ENCODE measurements around the gene MAD2L1.
"Not testable (repeated sequence)": the region's sequence is repeated elsewhere in the genome, so short reads cannot be mapped to it uniquely, and the experiment has no call there.

Gene MAD2L1

GRCh38 chr4:120071192-120071795 is 4.6 kb upstream of the MAD2L1 start:
- Mint-ChIP-seq H3K9me3 (no peaks in the 10 kb centered on the region), H3K36me3 (ENCODE audit: low read depth) (no peaks in the 10 kb centered on the region), H3K4me3 (no peak overlapping the region), H3K27me3 (no peaks in the 10 kb centered on the region), H3K27ac (no peak overlapping the region), H3K4me1 (ENCODE audit: low read depth) (peaks cover 32% of the 10 kb centered on the region)

DNA sequence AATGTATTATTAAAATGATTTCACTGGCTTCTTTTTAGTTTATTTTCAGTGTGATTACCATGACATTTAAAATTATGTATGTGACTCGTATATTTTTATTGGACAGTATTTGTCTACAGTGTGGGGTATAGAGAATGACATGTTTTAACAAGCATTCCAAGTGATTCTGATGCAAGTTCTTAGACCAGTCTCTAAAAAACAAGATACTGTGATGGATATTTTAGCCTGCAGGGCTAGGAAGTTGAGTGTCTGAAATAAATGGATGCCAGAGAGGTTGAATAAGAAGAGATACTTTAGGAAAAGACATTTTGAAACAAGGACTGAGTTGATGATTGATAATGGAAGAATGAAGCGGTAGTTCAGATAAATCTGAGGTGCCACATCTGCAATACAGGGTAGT is 3.5 kb upstream of the MAD2L1 start:
- Mint-ChIP-seq H3K27ac (no peak overlapping the region), H3K4me3 (no peak overlapping the region), H3K36me3 (ENCODE audit: low read depth) (peaks cover 4% of the 10 kb centered on the region), H3K4me1 (ENCODE audit: low read depth) (peaks cover 35% of the 10 kb centered on the region), H3K9me3 (no peaks in the 10 kb centered on the region), H3K27me3 (no peaks in the 10 kb centered on the region)

DNA sequence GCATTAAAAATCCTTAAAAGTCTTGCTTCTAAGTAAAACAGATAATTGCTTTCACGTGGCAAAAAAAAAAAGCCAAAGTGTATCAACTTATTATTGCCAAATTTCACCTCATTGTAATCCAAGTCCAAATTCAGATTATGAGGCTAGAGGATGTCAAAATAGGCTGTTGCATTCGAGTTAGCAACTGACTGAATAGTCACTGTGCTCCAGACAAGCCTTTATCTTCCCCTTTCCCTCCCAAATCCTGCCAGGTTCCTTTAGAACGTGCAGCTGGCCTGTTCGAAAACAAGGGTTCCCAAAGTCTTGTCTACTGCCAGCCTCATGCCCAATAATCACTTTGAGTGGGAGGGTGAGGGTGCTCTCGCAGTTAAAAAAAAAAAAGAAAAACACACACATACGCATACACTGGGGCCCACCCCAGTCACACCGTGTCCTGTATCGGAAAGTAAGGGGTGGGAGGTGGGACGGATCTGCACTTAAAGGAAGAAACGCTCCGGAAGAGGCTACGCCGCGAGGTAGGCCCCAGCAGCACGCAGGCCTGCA is 603 bp downstream of the MAD2L1 start:
- H3K27me3 Mint-ChIP-seq: no peaks in the 10 kb centered on the region
- H3K4me1 Mint-ChIP-seq (ENCODE audit: low read depth): peaks cover 67% of the 10 kb centered on the region
- H3K9me3 Mint-ChIP-seq: no peaks in the 10 kb centered on the region
- H3K36me3 Mint-ChIP-seq (ENCODE audit: low read depth): peaks cover 39% of the 10 kb centered on the region
- H3K4me3 Mint-ChIP-seq: peak overlapping the region; percentile 90
- H3K27ac Mint-ChIP-seq: peak overlapping the region; percentile 96

GRCh38 chr4:120064887-120065286 is 1.8 kb downstream of the MAD2L1 start:
- H3K4me3 Mint-ChIP-seq: peak overlapping the region; percentile 90
- H3K4me1 Mint-ChIP-seq (ENCODE audit: low read depth): peaks cover 61% of the 10 kb centered on the region
- no peaks in the 10 kb centered on the region for H3K9me3 Mint-ChIP-seq
- H3K27me3 Mint-ChIP-seq: no peaks in the 10 kb centered on the region
- H3K36me3 Mint-ChIP-seq (ENCODE audit: low read depth): peaks cover 48% of the 10 kb centered on the region
- H3K27ac Mint-ChIP-seq: peak overlapping the region; percentile 19

GRCh38 chr4:120063711-120064110 is 2.9 kb downstream of the MAD2L1 start:
- H3K9me3 Mint-ChIP-seq, H3K27ac Mint-ChIP-seq, H3K27me3 Mint-ChIP-seq: not testable (repeated sequence)
- H3K4me1 Mint-ChIP-seq (ENCODE audit: low read depth): peaks cover 49% of the 10 kb centered on the region
- H3K36me3 Mint-ChIP-seq (ENCODE audit: low read depth): peaks cover 60% of the 10 kb centered on the region
- H3K4me3 Mint-ChIP-seq: peak overlapping the region; percentile 11

DNA sequence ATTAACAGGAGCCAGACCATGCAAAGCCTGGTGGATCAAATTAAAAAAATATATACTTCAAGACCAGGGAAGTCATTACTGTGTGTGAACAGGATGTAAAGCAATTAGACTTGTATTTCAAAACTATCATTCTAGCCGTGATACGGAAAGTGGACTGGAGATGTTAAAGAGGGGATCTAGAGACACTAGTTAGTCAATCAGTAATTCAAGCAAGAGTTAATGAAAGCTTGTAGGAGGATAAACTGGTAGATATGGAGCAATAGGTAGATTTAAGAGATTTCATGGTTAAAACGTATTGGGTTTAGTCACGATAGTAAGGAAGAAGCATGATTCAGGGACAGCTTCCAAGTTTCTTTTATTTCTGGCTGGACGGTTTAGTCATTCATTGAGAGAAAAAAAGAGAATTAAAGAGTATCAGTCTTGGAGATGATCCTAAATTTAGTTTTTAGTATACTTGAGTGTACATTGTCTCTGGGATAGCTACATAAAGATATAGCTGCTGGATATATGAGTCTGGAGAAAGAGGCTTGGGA is 3.9 kb downstream of the MAD2L1 start:
- Mint-ChIP-seq H3K27ac (peak overlapping the region; percentile 22), H3K4me3 (peak overlapping the region; percentile 24)

DNA sequence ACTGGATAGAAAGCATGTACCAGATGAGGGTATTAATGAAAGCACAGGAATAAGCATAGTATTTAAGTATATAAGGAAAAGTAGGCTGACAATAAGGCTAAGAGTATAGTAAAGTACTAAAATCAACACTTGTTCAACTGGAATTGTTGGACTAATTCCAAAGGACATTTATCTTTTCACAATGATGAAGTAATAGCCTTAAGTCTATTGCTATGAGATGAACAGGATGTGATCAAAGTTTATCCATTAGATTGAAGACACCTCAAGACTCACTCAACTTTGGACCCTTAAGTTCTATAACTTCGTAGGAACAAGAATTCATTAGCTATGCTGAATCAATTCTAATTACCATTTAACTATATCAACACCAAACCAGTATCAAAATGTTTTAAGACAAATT is 7.6 kb downstream of the MAD2L1 start:
- peaks cover 21% of the 10 kb centered on the region for H3K4me1 Mint-ChIP-seq (ENCODE audit: low read depth)
- H3K27me3 Mint-ChIP-seq: no peaks in the 10 kb centered on the region
- no peaks in the 10 kb centered on the region for H3K9me3 Mint-ChIP-seq
- no peak overlapping the region for H3K4me3 Mint-ChIP-seq
- H3K36me3 Mint-ChIP-seq (ENCODE audit: low read depth): peaks cover 73% of the 10 kb centered on the region
- H3K27ac Mint-ChIP-seq: no peak overlapping the region

More for the DNA sequence above, 3.9 kb downstream of the MAD2L1 start:
- Mint-ChIP-seq H3K4me1 (ENCODE audit: low read depth) (peaks cover 40% of the 10 kb centered on the region), H3K9me3 (no peaks in the 10 kb centered on the region), H3K27me3 (no peaks in the 10 kb centered on the region), H3K36me3 (ENCODE audit: low read depth) (peaks cover 64% of the 10 kb centered on the region)

DNA sequence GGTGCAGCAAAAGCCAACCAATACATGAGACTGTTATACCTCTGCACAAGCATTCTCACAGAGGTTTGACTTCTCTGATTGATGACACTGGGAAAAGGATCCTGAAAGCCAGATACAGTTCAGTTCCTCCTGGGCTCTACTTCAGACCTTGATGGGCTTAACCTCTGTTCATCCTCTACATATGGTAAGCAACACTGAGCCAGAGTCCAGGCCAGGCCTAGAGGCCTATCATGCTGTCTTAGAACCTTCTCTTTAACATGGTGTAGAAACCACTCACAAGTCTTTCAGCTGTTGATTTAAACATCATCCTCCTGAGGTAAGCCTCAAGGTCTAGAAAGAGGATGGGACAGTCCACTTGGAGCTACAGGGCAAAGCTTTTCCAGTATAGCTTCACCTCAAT is 9.2 kb downstream of the MAD2L1 start:
- H3K36me3 Mint-ChIP-seq (ENCODE audit: low read depth): peaks cover 57% of the 10 kb centered on the region
- H3K4me3 Mint-ChIP-seq: no peak overlapping the region
- H3K4me1 Mint-ChIP-seq (ENCODE audit: low read depth): peaks cover 6% of the 10 kb centered on the region
- H3K9me3 Mint-ChIP-seq: no peaks in the 10 kb centered on the region
- no peaks in the 10 kb centered on the region for H3K27me3 Mint-ChIP-seq
- H3K27ac Mint-ChIP-seq: no peak overlapping the region

GRCh38 chr4:120056246-120056645 is 10.4 kb downstream of the MAD2L1 start:
- no peak overlapping the region for H3K4me3 Mint-ChIP-seq

DNA sequence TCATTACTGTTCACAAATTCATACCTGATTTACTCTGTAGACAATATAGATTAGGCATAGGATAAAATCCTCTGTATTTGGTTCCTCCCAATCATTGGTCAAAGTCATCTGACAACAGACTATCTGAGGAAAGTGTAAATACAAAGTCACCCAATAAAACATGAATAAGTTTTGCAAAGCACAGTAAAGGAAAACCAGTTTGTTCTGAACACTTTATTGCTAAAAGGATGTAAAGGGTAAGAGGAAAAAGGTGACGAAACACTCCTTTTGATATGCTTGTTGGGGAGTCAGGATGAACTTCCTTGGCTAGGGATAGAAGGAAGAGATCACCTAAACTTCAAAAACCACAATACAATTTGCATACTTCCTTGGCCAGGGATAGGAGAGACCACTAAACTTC is 10.9 kb downstream of the MAD2L1 start:
- Mint-ChIP-seq H3K27me3 (no peaks in the 10 kb centered on the region), H3K9me3 (no peaks in the 10 kb centered on the region), H3K4me3 (no peak overlapping the region), H3K27ac (no peak overlapping the region), H3K4me1 (ENCODE audit: low read depth) (no peaks in the 10 kb centered on the region), H3K36me3 (ENCODE audit: low read depth) (peaks cover 47% of the 10 kb centered on the region)

More at GRCh38 chr4:120056246-120056645, 10.4 kb downstream of the MAD2L1 start:
- no peaks in the 10 kb centered on the region for H3K4me1 Mint-ChIP-seq (ENCODE audit: low read depth)
- H3K27me3 Mint-ChIP-seq: no peaks in the 10 kb centered on the region
- H3K27ac Mint-ChIP-seq: no peak overlapping the region
- H3K9me3 Mint-ChIP-seq: no peaks in the 10 kb centered on the region
- peaks cover 50% of the 10 kb centered on the region for H3K36me3 Mint-ChIP-seq (ENCODE audit: low read depth)

DNA sequence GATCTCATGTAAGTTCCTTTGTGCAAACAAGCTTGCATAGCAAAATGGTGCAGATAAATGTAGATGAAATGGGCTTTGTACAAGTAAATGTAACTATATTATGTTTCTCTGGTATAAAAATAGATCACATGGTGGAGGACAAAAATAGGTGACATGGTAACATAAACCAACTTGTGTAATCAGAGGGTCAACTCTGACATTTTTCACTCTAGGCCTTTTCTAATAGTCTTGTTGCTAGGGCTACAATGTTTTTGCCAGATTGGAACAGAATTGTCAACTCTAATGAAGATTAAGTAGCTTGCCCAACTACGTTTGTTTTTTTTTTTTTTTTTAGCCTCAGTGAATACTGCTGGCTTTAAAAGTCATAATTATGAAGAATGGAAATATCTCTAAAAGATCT is 11.5 kb downstream of the MAD2L1 start:
- no peaks in the 10 kb centered on the region for H3K9me3 Mint-ChIP-seq
- H3K4me3 Mint-ChIP-seq: no peak overlapping the region
- no peak overlapping the region for H3K27ac Mint-ChIP-seq
- H3K4me1 Mint-ChIP-seq (ENCODE audit: low read depth): no peaks in the 10 kb centered on the region
- H3K27me3 Mint-ChIP-seq: no peaks in the 10 kb centered on the region
- H3K36me3 Mint-ChIP-seq (ENCODE audit: low read depth): peaks cover 43% of the 10 kb centered on the region

GRCh38 chr4:120053911-120054310 is 12.7 kb downstream of the MAD2L1 start:
- no peaks in the 10 kb centered on the region for H3K27me3 Mint-ChIP-seq
- peaks cover 5% of the 10 kb centered on the region for H3K4me1 Mint-ChIP-seq (ENCODE audit: low read depth)
- H3K36me3 Mint-ChIP-seq (ENCODE audit: low read depth): peaks cover 30% of the 10 kb centered on the region
- no peaks in the 10 kb centered on the region for H3K9me3 Mint-ChIP-seq
- no peak overlapping the region for H3K4me3 Mint-ChIP-seq
- H3K27ac Mint-ChIP-seq: no peak overlapping the region

- H3K9me3 Mint-ChIP-seq: no peaks in the 10 kb centered on the region
- H3K27ac Mint-ChIP-seq: no peak overlapping the region
- no peak overlapping the region for H3K4me3 Mint-ChIP-seq
- peaks cover 5% of the 10 kb centered on the region for H3K4me1 Mint-ChIP-seq (ENCODE audit: low read depth)
- peaks cover 24% of the 10 kb centered on the region for H3K36me3 Mint-ChIP-seq (ENCODE audit: low read depth)
- no peaks in the 10 kb centered on the region for H3K27me3 Mint-ChIP-seq
These were observed 13.8 kb downstream of the MAD2L1 start for GRCh38 chr4:120052856-120053255.

DNA sequence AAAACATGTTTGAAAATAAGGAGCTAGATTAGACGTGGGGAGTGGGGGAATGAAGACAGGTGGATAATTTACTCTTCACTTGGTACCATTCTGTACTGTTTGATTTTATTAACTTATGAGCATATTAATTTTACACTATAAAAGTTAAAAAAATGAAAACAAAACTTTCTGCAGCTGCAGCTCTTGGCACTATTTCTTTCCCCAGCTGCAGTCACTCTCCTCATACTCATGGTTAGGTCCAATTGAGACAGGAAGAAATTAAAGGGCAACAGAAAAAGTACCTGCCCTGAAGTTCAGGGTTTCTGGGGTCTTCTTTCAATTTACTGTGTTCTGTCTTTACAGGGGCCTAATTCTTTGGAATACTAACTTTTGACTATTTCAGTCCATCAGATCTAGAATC is 15.4 kb downstream of the MAD2L1 start:
- H3K4me1 Mint-ChIP-seq (ENCODE audit: low read depth): peaks cover 5% of the 10 kb centered on the region
- no peak overlapping the region for H3K4me3 Mint-ChIP-seq
- H3K27me3 Mint-ChIP-seq: no peaks in the 10 kb centered on the region
- no peak overlapping the region for H3K27ac Mint-ChIP-seq
- peaks cover 16% of the 10 kb centered on the region for H3K36me3 Mint-ChIP-seq (ENCODE audit: low read depth)
- H3K9me3 Mint-ChIP-seq: no peaks in the 10 kb centered on the region

- Mint-ChIP-seq H3K27me3 (no peaks in the 10 kb centered on the region), H3K4me1 (ENCODE audit: low read depth) (peaks cover 5% of the 10 kb centered on the region), H3K27ac (peak overlapping the region; percentile 41), H3K9me3 (no peaks in the 10 kb centered on the region), H3K36me3 (ENCODE audit: low read depth) (peaks cover 5% of the 10 kb centered on the region), H3K4me3 (no peak overlapping the region)
These were observed 16.7 kb downstream of the MAD2L1 start for GRCh38 chr4:120049732-120050494.

Measured in stimulated activated naive CD8-positive, alpha-beta T cell treated with anti-CD3 and anti-CD28 coated beads, Interleukin-15, Interleukin-2, amounts not matched to agents 100 ng/mL and 50 ng/mL, for 24 hours (primary cell).